ENCODE results near the gene GSTM4.

Gene GSTM4

DNA sequence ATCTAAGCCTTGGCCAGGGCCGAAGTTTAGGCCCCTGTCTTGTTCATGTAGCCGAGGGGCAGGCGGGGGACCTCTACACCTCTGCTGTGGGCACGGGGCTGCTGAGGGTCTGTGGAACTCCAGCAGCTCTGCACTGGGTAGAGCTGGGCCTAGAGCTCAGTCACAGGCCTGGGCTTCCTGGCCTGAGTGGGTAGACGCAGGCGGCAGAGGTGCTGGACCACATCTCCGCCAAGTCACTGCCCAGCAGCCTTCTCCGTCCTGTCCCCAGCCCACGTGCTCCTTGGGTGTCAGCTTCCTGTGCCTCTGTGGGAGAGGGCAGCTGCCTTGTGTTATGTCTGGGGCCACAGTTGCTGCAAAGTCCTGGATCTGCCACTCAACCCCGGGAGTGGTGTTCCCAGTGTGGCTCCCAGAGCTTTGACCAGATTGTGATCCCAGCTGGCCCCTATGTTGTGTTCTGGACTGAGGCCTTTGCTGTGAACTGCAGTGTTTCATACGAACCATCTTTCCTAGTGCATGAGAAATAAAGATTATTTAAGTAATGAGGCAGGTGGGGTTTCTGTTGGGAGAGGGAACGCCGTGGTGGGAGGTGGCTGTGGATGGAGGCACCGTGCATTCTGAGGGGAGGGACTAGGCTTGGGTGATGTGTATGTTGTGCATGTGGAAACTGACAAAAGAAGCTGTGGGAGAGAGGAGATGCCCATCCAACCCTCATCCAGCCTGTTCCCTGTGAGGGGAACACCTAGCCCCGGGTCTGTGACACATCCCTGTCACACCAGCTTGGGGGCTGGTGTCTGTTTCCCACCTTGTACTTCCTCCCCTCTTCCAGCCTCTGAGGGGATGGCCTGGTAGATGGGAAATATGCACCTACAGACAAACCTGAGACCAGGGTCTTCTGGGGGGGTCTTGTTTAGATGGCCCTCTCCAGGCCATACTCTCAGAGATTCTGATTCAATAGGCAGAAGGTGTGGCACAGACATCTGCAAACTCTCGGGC is 24.1 kb upstream of the GSTM4 start:
- H3K27ac ChIP-seq, result peak overlapping the region; percentile 36
- H3K36me3 ChIP-seq, result peaks cover 50% of the 10 kb centered on the region
- no peaks in the 10 kb centered on the region for H3K27me3 ChIP-seq (ENCODE audit: insufficient read depth, low read depth, severe bottlenecking)
- no peaks in the 10 kb centered on the region for H3K9me3 ChIP-seq (ENCODE audit: severe bottlenecking)
- TF ChIP-seq, protein P1, sequence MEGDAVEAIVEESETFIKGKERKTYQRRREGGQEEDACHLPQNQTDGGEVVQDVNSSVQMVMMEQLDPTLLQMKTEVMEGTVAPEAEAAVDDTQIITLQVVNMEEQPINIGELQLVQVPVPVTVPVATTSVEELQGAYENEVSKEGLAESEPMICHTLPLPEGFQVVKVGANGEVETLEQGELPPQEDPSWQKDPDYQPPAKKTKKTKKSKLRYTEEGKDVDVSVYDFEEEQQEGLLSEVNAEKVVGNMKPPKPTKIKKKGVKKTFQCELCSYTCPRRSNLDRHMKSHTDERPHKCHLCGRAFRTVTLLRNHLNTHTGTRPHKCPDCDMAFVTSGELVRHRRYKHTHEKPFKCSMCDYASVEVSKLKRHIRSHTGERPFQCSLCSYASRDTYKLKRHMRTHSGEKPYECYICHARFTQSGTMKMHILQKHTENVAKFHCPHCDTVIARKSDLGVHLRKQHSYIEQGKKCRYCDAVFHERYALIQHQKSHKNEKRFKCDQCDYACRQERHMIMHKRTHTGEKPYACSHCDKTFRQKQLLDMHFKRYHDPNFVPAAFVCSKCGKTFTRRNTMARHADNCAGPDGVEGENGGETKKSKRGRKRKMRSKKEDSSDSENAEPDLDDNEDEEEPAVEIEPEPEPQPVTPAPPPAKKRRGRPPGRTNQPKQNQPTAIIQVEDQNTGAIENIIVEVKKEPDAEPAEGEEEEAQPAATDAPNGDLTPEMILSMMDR (IDR thresholded peaks at IDR 0.05; ENCODE audit: low read depth, low read length), result no peak
- H3K4me3 ChIP-seq (ENCODE audit: low read depth, low read length), result no peak overlapping the region
- DNase-seq, result no peak

DNA sequence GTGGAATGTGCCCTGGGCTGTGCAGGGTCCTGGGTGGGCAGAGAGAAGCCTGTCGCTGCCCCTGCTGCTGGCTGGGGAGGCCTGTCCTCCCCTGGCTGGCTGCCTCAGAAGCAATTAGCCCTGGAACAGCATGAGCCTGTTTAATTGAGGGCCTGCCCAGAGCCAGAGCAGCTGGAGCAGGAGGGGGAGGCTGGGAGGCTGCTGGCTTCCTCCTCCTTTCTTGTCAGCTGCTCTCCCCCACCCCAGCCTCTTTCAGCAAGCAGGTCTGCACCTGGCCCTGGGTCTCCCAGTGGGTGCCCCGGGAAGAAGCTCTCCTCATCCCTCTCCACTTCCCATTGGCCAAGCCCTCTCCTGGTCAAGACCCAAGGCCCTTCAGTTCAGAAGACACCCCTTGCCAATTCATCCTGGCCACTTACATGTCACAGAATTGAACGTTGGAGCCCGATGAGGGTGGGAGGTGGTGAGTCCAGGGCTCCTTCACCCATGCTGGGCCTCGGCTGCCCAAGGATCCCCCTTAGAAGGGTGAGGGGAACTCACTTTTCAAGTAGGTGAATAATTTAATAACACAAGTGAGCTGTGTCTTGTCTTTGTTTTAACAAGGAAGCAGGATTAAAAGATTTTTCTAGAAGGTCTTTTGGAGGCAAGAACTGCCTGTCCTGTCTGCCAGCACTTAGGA is 23.1 kb upstream of the GSTM4 start:
- Histone ChIP-seq H3K27me3 (ENCODE audit: insufficient read depth, low read depth, severe bottlenecking) (no peaks in the 10 kb centered on the region), H3K36me3 (peaks cover 40% of the 10 kb centered on the region), H3K27ac (peak overlapping the region; percentile 36), H3K9me3 (ENCODE audit: severe bottlenecking) (no peaks in the 10 kb centered on the region), H3K4me3 (ENCODE audit: low read depth, low read length) (no peak overlapping the region)
- TF ChIP-seq, protein P1 (IDR thresholded peaks at IDR 0.05; ENCODE audit: low read depth, low read length), result 0 out of 2 replicates have a peak, but pooled peaks have one; percentile 2
- DNase-seq, result peak; percentile 55

DNA sequence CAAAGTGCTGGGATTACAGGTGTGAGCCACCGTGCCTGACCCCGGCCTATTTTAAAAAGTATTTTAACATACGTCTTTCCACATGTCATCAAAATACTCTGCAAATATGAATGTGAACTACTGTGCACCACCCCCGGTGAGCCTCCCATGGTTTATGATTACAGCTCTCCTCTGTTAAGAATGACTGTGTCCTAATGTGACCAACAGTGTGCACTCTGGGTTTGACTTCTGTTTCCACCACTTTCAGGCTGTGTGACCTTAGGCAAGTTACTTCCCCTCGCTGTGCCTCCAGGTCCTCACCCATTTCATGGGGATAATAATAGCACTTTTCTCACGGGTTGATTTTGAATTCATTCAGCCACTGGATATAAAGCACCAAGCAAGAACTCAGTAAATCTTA is 21.6 kb upstream of the GSTM4 start:
- Histone ChIP-seq H3K27ac (no peak overlapping the region), H3K9me3 (ENCODE audit: severe bottlenecking) (no peaks in the 10 kb centered on the region), H3K4me3 (ENCODE audit: low read depth, low read length) (no peak overlapping the region), H3K27me3 (ENCODE audit: insufficient read depth, low read depth, severe bottlenecking) (no peaks in the 10 kb centered on the region), H3K36me3 (peaks cover 25% of the 10 kb centered on the region)
- DNase-seq, result no peak
- TF ChIP-seq, protein P1 (IDR thresholded peaks at IDR 0.05; ENCODE audit: low read depth, low read length), result no peak

DNA sequence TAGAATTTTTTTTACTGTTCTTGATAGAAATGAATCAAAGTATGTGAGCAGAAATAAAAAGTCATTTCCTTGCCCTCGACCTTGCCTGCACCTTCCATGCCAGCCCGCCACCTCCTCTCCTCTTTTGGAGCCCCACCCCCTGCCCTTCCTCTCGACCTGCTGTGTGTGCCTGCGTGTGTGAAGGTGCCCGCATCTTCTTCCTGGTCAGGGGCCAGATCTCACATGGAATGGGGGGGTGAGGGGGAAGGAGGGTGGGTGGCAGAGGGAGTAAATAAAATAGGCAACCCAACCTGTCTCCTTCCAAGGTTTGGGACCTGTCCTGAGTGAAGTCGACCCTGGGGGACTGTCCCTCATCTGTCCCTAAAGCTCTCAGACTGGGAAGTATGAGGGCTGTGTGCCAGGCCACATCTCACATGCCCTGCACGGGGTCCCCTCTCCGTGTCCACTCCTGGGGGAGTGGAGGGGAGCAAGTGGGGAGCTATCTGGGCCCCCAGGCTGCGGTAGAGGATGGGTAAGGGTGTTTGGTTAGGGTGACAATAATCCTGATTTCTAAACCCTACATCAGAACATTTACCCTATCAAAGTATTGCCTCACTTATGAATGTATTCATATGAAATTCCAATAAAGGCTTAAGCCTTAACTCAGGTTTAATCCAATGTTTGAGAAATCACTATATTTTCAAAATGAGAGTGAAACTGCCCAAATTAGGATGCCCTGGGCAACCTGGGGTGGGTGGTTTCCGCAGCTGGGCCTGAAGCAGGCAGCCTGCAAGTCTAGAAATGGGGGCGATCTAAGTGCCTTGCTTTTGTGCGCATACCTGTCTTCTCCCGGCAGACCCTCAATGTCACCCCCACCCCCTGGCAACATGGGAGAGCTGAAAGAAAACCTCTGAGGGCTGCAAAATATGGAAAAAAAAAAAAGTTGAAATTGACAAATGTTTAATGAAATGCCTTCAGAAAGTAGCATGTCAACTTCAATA is 20.8 kb upstream of the GSTM4 start:
- Histone ChIP-seq H3K9me3 (ENCODE audit: severe bottlenecking) (no peaks in the 10 kb centered on the region), H3K27ac (no peak overlapping the region), H3K4me3 (ENCODE audit: low read depth, low read length) (no peak overlapping the region), H3K27me3 (ENCODE audit: insufficient read depth, low read depth, severe bottlenecking) (no peaks in the 10 kb centered on the region), H3K36me3 (peaks cover 17% of the 10 kb centered on the region)
- TF ChIP-seq, protein P1 (IDR thresholded peaks at IDR 0.05; ENCODE audit: low read depth, low read length), result no peak
- DNase-seq, result no peak

DNA sequence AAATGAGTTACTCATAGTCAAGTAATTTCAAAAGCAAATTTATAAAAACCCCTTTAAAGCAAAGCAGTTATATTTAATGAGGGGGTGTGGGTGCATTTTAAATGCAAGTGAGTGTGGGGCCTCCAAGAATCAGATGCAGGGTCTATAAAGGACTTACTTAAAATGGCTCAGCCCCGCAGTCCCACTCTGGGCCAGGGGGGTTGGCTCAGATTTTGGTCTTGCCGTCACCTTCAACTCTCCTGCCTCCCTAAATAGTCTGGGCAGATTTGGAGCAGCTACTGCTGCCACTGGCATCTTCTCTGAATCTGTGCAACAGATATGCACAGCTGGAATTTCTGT is 20.1 kb upstream of the GSTM4 start:
- Histone ChIP-seq H3K27ac (no peak overlapping the region), H3K9me3 (ENCODE audit: severe bottlenecking) (no peaks in the 10 kb centered on the region), H3K27me3 (ENCODE audit: insufficient read depth, low read depth, severe bottlenecking) (no peaks in the 10 kb centered on the region), H3K4me3 (ENCODE audit: low read depth, low read length) (no peak overlapping the region), H3K36me3 (peaks cover 13% of the 10 kb centered on the region)
- TF ChIP-seq, protein P1 (IDR thresholded peaks at IDR 0.05; ENCODE audit: low read depth, low read length), result no peak
- no peak for DNase-seq
